AG04450 (cell line): ENCODE data around the gene SLC3A2. TPM values are rescaled to one million over a fixed set of nuclear protein-coding genes. Genes with fewer than 3 reads are reported as not detected.
"Not testable (repeated sequence)": the region's sequence is repeated elsewhere in the genome, so short reads cannot be mapped to it uniquely, and the experiment has no call there.

Source experiments
- CTCF ChIA-PET: fragments of 300-600, 350-600 bp; formaldehyde crosslinking; extraction: SDS; loops from one replicate; lab custom pipeline; 2022; ENCODE audit warnings: antibody characterized with exemption, inconsistent platforms; lab: Charles Lee
- POLR2A ChIA-PET: fragments of 350-600 bp; formaldehyde crosslinking; extraction: SDS; loops from one replicate; lab custom pipeline; 2021; ENCODE audit warnings: antibody characterized with exemption, inconsistent platforms; lab: Yijun Ruan, JAX
- DNase-seq: peaks from one replicate; pipeline ENCODE4 v3.0.0-alpha.2; 2011; ENCODE audit warnings: low read depth, low spot score
- H3K27ac ChIP-seq: one replicate; pipeline ENCODE4 v1.5.1; 2012; ENCODE audit warnings: low read depth, low read length, control low read depth
- H3K27me3 ChIP-seq: one replicate; pipeline ENCODE4 v1.6.0; 2012; ENCODE audit warnings: low read length; ENCODE audit not compliant: control insufficient read depth, insufficient read depth
- H3K4me3 ChIP-seq: 2 replicates; pipeline ENCODE4 v1.5.1; 2011; ENCODE audit warnings: mild to moderate bottlenecking, low read depth, low read length, control low read depth
- H3K9me3 ChIP-seq: 2 replicates; pipeline ENCODE4 v1.5.1; 2012; ENCODE audit warnings: low read length; ENCODE audit not compliant: control insufficient read depth, insufficient read depth
- CTCF ChIP-seq: IDR thresholded peaks from 2 replicates; pipeline ENCODE4 v1.5.1; 2011; ENCODE audit warnings: low read depth, low read length, control low read depth, inconsistent platforms
- polyA plus RNA-seq: library from polyadenylated mRNA; depleted of rRNA; stranded (reverse); fragments of >200 nt; gene quantifications from 2 replicates; pipeline ENCODE4 v1.2.3, GENCODE V29; 2011

SLC3A2 gene
- polyA plus RNA-seq, 1 experiment, result 263 TPM

GRCh38 chr11:62856333-62856895, 24.3 kb upstream of the SLC3A2 start:
- ChIA-PET POLR2A (interaction anchor here (0.6 to 9.3 kb wide), 16 partner anchors 8 to 255 kb away, joined by 3 to 172 read pairs (median 9); partner anchors contain the start of genes HNRNPUL2, MTA2, SLC3A2 and STX5), CTCF (interaction anchor here (1.2 to 5.0 kb wide), 3 partner anchors 9 to 70 kb away, joined by 4 to 40 read pairs (median 7); partner anchors contain the start of genes SLC3A2 and TMEM179B)
- no peak for TF ChIP-seq CTCF
- H3K27me3 ChIP-seq, result no peaks in the 10 kb centered on the region
- peak overlapping the region; percentile 92 for H3K4me3 ChIP-seq
- DNase-seq, result no peak
- no peaks in the 10 kb centered on the region for H3K9me3 ChIP-seq
- H3K27ac ChIP-seq, result peak overlapping the region; percentile 91

GRCh38 chr11:62857541-62857982, 23.1 kb upstream of the SLC3A2 start:
- ChIA-PET POLR2A (interaction anchor here (0.6 to 9.3 kb wide), 3 partner anchors 17 to 24 kb away, joined by 3 to 172 read pairs (median 4); partner anchors contain the start of gene WDR74), CTCF (interaction anchor here (1.0 to 5.0 kb wide), 5 partner anchors 8 to 71 kb away, joined by 3 to 40 read pairs (median 6); partner anchors contain the start of genes SLC3A2 and TMEM179B)
- no peak for TF ChIP-seq CTCF
- no peaks in the 10 kb centered on the region for H3K27me3 ChIP-seq
- no peak overlapping the region for H3K4me3 ChIP-seq
- no peaks in the 10 kb centered on the region for H3K9me3 ChIP-seq
- H3K27ac ChIP-seq, result no peak overlapping the region
- DNase-seq, result no peak

DNA sequence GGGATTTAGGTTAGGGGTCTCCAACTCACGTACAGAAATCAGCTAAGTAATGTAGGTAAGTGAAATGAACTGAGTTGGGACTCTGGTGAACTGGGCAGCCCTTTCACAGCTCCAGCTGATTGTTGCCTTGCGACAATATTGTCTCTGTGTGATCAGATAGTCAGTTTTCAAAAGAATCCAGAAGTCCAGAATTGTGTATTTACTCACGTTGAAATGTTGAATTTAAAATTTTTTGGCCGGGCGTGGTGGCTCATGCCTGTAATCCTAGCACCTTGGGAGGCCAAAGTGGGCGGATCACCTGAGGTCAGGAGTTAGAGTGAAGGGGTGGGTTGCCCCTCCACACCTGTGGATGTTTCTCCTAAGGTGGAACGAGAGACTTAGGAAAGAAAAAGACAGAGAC, 22.5 kb upstream of the SLC3A2 start:
- ChIA-PET CTCF (interaction anchor here (0.5 to 5.0 kb wide), 5 partner anchors 16 to 382 kb away, joined by 3 to 40 read pairs (median 3); partner anchors contain the start of genes SLC3A2 and TMEM179B), POLR2A (interaction anchor here (1.4 to 9.3 kb wide), 2 partner anchors 18 to 24 kb away, joined by 4 to 172 read pairs; partner anchors contain the start of gene WDR74)
- H3K27ac ChIP-seq, result no peak overlapping the region
- H3K4me3 ChIP-seq, result no peak overlapping the region
- TF ChIP-seq CTCF, result no peak
- H3K27me3 ChIP-seq, result no peaks in the 10 kb centered on the region
- no peak for DNase-seq
- H3K9me3 ChIP-seq, result no peaks in the 10 kb centered on the region

DNA sequence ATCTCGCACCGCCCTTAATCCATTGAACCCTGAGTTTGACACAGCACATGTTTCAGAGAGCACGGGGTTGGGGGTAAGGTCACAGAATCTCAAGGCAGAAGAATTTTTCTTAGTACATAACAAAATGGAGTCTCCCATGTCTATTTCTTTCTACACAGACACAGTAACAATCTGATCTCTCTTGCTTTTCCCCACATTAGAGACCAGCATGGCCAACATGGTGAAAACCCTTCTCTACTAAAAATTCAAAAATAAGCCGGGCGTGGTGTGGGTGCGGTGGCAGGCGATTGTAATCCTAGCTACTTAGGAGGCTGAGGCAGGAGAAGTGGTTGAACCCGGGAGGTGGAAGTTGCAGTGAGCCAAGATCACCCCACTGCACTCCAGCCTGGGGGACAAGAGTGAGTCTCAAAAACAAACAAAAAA, 21.4 kb upstream of the SLC3A2 start:
- H3K27ac ChIP-seq, H3K4me3 ChIP-seq, DNase-seq, H3K9me3 ChIP-seq, H3K27me3 ChIP-seq, CTCF ChIA-PET, POLR2A ChIA-PET: not testable (repeated sequence)

- ChIA-PET POLR2A (interaction anchor here (0.9 to 2.4 kb wide), 2 partner anchors 20 to 21 kb away, joined by 3 to 13 read pairs; no protein-coding TSS in a partner anchor), CTCF (interaction anchor here (1.1 to 2.0 kb wide), 2 partner anchors 73 to 75 kb away, joined by 3 to 25 read pairs; no protein-coding TSS in a partner anchor)
- TF ChIP-seq CTCF, result no peak
- H3K4me3 ChIP-seq, result no peak overlapping the region
- no peaks in the 10 kb centered on the region for H3K9me3 ChIP-seq
- no peak overlapping the region for H3K27ac ChIP-seq
- H3K27me3 ChIP-seq, result no peaks in the 10 kb centered on the region
- DNase-seq, result no peak
Measured at GRCh38 chr11:62860835-62861563, 19.7 kb upstream of the SLC3A2 start.

DNA sequence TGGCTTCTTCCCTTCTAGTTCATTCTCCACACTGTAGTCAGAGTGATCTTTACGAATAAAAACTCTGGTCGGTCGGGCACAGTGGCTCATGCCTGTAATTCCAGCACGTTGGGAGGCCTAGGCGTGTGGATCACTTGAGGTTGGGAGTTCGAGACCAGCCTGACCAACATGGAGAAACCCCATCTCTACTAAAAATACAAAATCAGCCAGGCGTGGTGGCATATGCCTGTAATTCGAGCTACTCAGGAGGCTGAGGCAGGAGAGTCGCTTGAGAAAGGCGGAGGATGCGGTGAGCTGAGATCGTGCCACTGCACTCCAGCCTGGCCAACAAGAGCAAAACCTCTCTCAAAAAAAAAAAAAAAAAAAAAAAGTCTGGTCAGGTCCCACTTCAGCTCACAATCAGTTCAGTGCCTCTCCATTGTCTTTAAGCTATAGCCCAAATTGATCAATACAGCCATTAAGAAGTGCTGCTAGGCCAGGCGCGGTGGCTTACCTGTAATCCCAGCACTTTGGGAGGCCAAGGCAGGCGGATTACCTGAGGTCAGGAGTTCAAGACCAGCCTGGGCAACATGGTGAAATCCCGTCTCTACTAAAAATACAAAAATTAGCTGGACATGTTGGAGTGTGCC, 19.0 kb upstream of the SLC3A2 start:
- ChIA-PET POLR2A (interaction anchor here (0.9 to 2.4 kb wide), 2 partner anchors 20 to 21 kb away, joined by 3 to 13 read pairs; no protein-coding TSS in a partner anchor), CTCF (interaction anchor here (0.7 to 2.0 kb wide), 4 partner anchors 74 to 522 kb away, joined by 3 to 25 read pairs (median 6); no protein-coding TSS in a partner anchor)
- H3K4me3 ChIP-seq, H3K27me3 ChIP-seq, H3K27ac ChIP-seq, DNase-seq, H3K9me3 ChIP-seq: not testable (repeated sequence)
